Measurements from ENCODE around the gene CSNK2B.

CSNK2B gene

GRCh38 chr6:31665501-31666336 is at the start of gene CSNK2B:
Gene CSNK2B, plus strand, starts transcription at chr6:31666080. Its CDS starts 752 bp downstream, at chr6:31666832.
- DNase-seq: peak; percentile 89

GRCh38 chr6:31617010-31617409 is 48.9 kb upstream of the CSNK2B start:
- no peak for DNase-seq

- peak; percentile 95 for DNase-seq
Measured at GRCh38 chr6:31619805-31620585, 45.9 kb upstream of the CSNK2B start.

GRCh38 chr6:31620586-31621319 is 45.1 kb upstream of the CSNK2B start, which contains the start of gene PRRC2A:
Gene PRRC2A, plus strand, starts transcription at chr6:31620715. Its CDS starts 2,075 bp downstream, at chr6:31622790.
- DNase-seq: no peak

- DNase-seq: no peak
Measured at GRCh38 chr6:31621320-31621939, 44.5 kb upstream of the CSNK2B start.

GRCh38 chr6:31621991-31622390 is 43.9 kb upstream of the CSNK2B start:
- no peak for DNase-seq

GRCh38 chr6:31622684-31623091 is 43.2 kb upstream of the CSNK2B start:
- peak; percentile 23 for DNase-seq

GRCh38 chr6:31624070-31624469 is 41.8 kb upstream of the CSNK2B start:
- no peak for DNase-seq

GRCh38 chr6:31626952-31627351 is 38.9 kb upstream of the CSNK2B start:
- no peak for DNase-seq

- no peak for DNase-seq
Measured at GRCh38 chr6:31627690-31628287, 38.1 kb upstream of the CSNK2B start.

- DNase-seq: no peak
Measured at GRCh38 chr6:31629014-31629413, 36.9 kb upstream of the CSNK2B start.

- no peak for DNase-seq
Measured at GRCh38 chr6:31630177-31630934, 35.5 kb upstream of the CSNK2B start.

- no peak for DNase-seq
Measured at GRCh38 chr6:31631209-31631608, 34.7 kb upstream of the CSNK2B start.

- DNase-seq: no peak
Measured at GRCh38 chr6:31631681-31632278, 34.1 kb upstream of the CSNK2B start.

GRCh38 chr6:31632279-31632946 is 33.5 kb upstream of the CSNK2B start:
- DNase-seq: no peak

GRCh38 chr6:31633447-31633846 is 32.4 kb upstream of the CSNK2B start:
- no peak for DNase-seq

- DNase-seq: no peak
Measured at GRCh38 chr6:31634131-31634530, 31.7 kb upstream of the CSNK2B start.

GRCh38 chr6:31634969-31635575 is 30.8 kb upstream of the CSNK2B start:
- DNase-seq: no peak

- no peak for DNase-seq
Measured at GRCh38 chr6:31636698-31637596, 28.9 kb upstream of the CSNK2B start.

Measured in SIG-M5 (cell line).